ENCODE data around the gene CD300C.
"Not testable (repeated sequence)": the region's sequence is repeated elsewhere in the genome, so short reads cannot be mapped to it uniquely, and the experiment has no call there.

Gene CD300C

DNA sequence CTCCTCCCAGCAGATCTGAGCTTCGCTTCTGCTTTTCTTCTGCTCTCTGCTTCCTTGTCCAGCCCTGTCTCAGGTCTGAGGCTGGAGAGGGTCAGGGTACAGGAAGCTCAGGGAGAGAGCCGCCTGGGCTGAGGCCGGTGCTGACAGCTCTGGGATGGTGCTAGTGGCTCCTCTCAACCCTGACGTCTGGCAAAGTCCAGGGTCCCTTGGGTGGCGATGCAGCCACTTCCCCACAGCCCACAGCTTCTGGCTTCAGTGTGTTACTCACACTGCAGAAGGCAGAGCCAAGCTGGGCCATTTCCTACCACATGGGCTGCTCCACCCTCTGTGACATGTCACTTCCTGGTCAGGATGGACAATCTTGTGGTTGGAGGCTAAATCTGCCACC, at the start of gene CD300C:
Gene CD300C, minus strand, starts transcription at position 273 of the 388 bp plus-strand sequence. CDS start 333 bp downstream, outside the sequence.
- in situ Hi-C loops (cut with MboI; ENCODE audit: low sequenced_read_pairs), result no loop called here
- DNase-seq (ENCODE audit: low spot score in 2 of 2), result no peak
- no peaks in the 10 kb centered on the region for H3K36me3 ChIP-seq (replicated peaks)
- no peaks in the 10 kb centered on the region for H3K4me1 ChIP-seq
- H3K4me3 ChIP-seq, result no peak within 1 kb of the TSS
- peaks cover 5% of the 10 kb centered on the region; the same call in 1 of the 2 replicates for H3K27me3 ChIP-seq (ENCODE audit: low read depth)
- no peaks in the 10 kb centered on the region for H3K9me3 ChIP-seq

DNA sequence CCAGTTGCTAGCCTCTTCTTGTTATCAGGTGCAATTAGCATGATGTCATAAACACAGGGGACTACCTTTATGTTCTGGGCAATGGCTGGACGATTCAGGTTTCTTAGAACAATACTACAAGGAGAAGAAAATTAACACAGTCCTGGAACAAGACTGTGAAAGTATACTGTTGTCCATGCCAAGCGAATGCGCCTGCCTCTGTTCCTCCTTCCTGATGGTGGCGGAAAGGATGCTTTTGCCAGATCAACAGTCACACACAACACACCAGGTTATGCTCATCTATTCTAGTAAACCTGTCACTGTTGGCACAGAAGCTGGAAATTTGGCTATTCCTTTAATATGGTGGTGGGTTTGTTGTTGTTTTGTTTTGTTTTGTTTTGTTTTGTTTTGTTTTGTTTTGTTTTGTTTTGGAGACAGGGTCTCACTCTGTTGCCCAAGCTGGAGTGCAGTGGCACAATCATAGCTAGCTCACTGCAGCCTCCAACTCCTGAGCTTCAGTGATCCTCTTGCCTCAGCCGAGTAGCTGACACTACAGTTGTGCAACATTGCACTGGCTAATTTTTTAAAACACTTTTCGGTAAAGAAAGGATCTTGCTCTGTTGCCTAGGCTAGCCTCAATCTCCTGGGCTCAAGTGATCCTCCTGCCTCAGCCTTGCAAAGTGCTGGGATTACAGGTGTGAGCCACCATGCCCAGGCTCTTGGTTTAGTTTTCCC, 49.3 kb upstream of the CD300C start:
- Histone ChIP-seq H3K36me3 (replicated peaks) (no peaks in the 10 kb centered on the region), H3K9me3 (no peaks in the 10 kb centered on the region), H3K4me3 (no peak overlapping the region), H3K4me1 (no peaks in the 10 kb centered on the region), H3K27me3 (ENCODE audit: low read depth) (0 out of 2 replicates have a peak, but pooled peaks cover 3% of the 10 kb centered on the region)
- in situ Hi-C loops (cut with MboI; ENCODE audit: low sequenced_read_pairs), result no loop called here
- no peak for DNase-seq (ENCODE audit: low spot score in 2 of 2)

DNA sequence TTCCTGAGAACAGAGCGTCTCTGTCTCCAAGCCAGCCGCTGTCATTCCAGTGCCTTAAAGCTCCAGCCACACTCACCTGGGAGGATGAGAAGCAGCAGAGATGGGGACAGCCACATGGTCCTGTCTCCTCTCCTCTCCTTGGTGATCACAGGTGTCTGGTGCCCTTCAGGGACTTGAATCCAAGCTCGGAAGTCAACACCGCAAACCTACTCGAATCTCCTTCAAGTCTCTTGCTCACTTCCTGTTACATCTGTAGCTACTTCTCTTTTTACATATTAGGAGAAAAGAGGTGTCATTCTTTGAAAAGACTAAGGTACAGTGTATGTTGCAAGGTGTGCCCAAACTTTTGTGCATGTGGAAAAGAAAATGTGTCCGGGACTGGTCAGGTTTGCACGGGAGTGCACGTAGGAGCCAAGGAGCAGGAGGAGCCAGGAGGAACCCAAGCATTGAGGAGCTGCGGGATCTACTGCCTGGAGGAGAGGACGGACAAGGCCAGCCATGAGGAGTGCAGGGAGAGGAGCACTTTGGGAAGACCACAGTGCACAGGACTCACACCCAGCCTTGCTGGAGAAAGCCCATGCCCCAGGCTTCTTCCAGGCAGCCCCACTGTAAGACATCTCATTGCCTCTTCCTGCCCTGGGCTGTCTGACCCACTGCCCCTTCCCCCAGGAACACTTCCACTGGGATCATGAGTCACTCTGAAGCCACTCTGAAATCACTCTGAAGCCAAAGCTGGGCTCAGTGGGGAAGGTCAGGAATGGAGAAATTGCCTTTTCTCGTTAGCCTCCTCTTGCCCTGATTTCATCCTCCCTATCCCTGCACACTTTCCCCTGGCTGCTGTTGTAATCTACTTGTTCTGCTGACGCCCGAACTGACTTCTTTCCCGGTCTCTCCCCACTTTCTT, 46.4 kb upstream of the CD300C start, which contains the start of gene CD300LD:
Gene CD300LD, minus strand, starts transcription at position 197 of the 904 bp plus-strand sequence. Its CDS starts 81 bp downstream, at position 116.
- Histone ChIP-seq H3K27me3 (ENCODE audit: low read depth) (0 out of 2 replicates have a peak, but pooled peaks cover 3% of the 10 kb centered on the region), H3K4me3 (no peak within 1 kb of the TSS), H3K4me1 (no peaks in the 10 kb centered on the region), H3K9me3 (no peaks in the 10 kb centered on the region), H3K36me3 (replicated peaks) (no peaks in the 10 kb centered on the region)
- in situ Hi-C loops (cut with MboI; ENCODE audit: low sequenced_read_pairs), result no loop called here
- no peak for DNase-seq (ENCODE audit: low spot score in 2 of 2)

DNA sequence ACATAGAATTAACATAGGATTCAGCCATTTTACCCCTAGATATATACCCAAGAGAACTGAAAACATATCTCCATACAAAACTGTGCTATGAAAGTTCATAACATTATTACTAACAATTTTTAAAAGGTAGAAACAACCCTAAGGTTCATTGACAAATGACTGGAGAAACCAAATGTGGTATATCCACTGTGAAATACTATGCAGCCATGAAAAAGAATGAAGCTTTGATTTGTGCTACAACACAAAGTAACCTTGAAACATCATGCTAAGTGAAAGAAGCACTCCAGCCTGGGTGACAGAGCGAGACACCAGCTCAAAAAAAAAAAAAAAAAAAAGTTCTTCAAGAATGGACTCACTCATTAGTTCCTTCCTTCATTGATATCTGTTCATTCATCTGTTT, 45.6 kb upstream of the CD300C start:
- Histone ChIP-seq H3K4me1 (no peaks in the 10 kb centered on the region), H3K36me3 (replicated peaks) (no peaks in the 10 kb centered on the region), H3K9me3 (no peaks in the 10 kb centered on the region), H3K4me3 (no peak overlapping the region), H3K27me3 (ENCODE audit: low read depth) (0 out of 2 replicates have a peak, but pooled peaks cover 3% of the 10 kb centered on the region)
- no peak for DNase-seq (ENCODE audit: low spot score in 2 of 2)
- in situ Hi-C loops (cut with MboI; ENCODE audit: low sequenced_read_pairs), result no loop called here

DNA sequence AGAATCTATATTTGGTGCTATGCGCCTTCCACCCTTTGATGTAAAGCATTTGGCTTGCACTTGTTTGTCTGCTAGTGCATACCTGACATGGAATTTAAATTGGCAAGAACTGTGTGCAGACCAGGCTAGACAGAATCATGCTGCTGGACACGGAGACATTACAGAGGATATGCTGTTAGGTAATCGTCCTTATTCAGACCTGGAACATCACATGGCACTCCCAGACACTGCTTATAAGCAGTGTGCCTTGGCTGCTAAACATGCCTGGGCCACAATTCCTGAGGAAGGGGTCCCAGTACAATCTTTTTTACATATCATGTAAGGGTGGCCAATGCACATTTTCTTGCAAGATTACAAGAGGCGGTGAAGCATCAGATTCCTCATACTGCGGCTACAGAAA, 39.8 kb upstream of the CD300C start:
- H3K27me3 ChIP-seq (ENCODE audit: low read depth), result no peaks in the 10 kb centered on the region
- in situ Hi-C loops (cut with MboI; ENCODE audit: low sequenced_read_pairs), result no loop called here
- H3K4me3 ChIP-seq, result no peak overlapping the region
- H3K4me1 ChIP-seq, result no peaks in the 10 kb centered on the region
- H3K36me3 ChIP-seq (replicated peaks), result no peaks in the 10 kb centered on the region
- no peak for DNase-seq (ENCODE audit: low spot score in 2 of 2)
- H3K9me3 ChIP-seq, result no peaks in the 10 kb centered on the region

DNA sequence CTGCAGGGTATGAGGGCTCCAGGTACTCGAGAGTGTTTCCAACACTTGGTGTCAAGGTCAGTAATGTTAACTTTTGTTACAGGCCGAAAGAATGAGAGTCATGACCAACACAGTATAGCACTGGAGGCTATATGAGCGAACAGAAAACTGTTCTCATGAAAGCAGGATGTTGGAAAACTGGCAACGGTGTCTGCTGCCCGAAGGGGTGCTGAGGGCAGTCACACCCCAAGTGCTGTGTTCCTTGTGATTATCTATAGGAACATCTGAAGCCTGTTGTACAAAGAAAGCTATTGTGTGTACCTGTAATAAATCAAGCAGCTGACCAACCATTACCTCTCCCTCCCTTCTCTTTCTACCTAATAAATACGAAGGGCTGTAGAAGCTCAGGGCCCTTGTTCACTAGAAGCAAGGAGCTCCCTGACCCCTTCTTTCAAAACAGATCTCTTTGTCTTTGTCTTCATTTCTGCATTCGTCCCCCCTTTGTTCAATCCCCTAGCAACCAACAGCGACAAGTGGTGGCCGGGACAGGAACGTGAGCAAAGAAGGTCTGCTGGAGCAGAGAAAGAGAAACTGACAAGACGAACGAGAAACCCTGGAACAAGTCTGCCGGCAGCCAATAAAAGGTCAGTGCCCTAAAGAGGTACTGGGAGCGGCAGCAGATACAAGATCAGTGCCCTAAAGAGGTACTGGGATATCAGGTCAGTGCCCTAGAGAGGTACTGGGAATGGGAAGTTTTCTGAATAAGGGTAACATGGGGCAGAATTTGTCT, 38.6 kb upstream of the CD300C start:
- no peak for DNase-seq (ENCODE audit: low spot score in 2 of 2)
- Histone ChIP-seq H3K36me3 (replicated peaks) (no peaks in the 10 kb centered on the region), H3K9me3 (no peaks in the 10 kb centered on the region), H3K4me3 (no peak overlapping the region), H3K27me3 (ENCODE audit: low read depth) (no peaks in the 10 kb centered on the region), H3K4me1 (no peaks in the 10 kb centered on the region)
- in situ Hi-C loops (cut with MboI; ENCODE audit: low sequenced_read_pairs), result no loop called here

DNA sequence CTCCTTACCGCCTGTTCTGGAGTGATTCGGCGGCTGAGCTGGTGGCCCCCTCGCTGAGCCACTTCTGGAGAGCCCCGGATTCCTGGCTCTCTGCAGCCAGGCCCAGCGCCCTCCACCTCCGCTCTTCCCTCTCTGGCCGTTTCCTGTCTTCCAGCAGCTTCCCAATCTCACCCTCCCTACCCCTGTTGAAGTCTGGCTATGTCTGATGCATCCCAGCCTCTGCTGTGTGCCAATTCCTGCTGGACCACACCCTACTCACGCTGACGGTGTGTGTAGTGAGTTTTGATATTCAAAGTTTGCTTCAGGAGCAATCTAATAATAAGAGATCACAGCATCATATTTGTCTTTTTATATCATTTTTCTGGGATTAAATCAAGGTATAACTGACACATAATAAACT, 36.7 kb upstream of the CD300C start:
- in situ Hi-C loops (cut with MboI; ENCODE audit: low sequenced_read_pairs), result no loop called here
- Histone ChIP-seq H3K27me3 (ENCODE audit: low read depth) (no peaks in the 10 kb centered on the region), H3K4me3 (no peak overlapping the region), H3K36me3 (replicated peaks) (no peaks in the 10 kb centered on the region), H3K4me1 (no peaks in the 10 kb centered on the region), H3K9me3 (no peaks in the 10 kb centered on the region)
- no peak for DNase-seq (ENCODE audit: low spot score in 2 of 2)

DNA sequence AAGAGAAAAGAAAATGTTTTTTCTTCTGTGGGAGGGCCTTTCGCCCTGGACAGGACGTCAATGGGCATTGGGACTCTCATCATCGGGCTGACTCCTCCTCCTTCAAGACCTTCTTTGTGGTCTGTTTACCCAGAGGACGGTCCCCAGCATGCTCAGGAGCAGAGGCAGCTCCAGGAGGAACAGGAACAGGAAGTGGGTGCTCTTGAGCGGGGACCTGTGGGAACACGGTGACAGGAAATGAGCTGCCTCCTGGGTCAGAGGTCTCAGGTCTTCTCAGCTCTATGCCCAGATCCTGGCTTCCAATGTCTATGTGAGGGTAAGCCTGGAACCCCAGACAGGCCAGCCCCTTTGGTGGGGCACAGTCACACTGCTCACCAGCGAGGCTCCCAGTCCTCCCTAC, 34.0 kb upstream of the CD300C start:
- no peaks in the 10 kb centered on the region for H3K4me1 ChIP-seq
- no peak overlapping the region for H3K4me3 ChIP-seq
- H3K27me3 ChIP-seq (ENCODE audit: low read depth), result peaks cover 3% of the 10 kb centered on the region
- in situ Hi-C loops (cut with MboI; ENCODE audit: low sequenced_read_pairs), result no loop called here
- H3K9me3 ChIP-seq, result no peaks in the 10 kb centered on the region
- no peaks in the 10 kb centered on the region for H3K36me3 ChIP-seq (replicated peaks)
- DNase-seq (ENCODE audit: low spot score in 2 of 2), result no peak

DNA sequence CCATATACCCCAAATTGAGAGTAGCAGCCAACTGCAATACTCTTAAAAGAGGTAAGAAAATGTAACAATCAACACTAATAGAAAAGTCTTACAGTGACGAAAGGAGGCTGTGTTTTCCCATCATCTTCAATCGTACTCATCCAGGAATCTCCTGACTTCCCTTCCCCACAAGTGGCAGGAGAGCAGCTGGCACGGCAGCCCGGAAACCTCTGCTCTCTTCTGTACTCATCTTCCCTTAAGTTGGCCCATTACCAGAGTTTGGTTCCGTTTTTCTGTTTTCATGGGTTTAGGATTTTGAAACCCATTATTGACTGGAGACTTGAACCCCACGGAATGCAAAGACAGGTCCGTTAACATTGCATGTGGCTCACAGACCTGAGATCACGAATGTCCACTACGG, 33.1 kb upstream of the CD300C start:
- Histone ChIP-seq H3K4me1 (no peaks in the 10 kb centered on the region), H3K9me3 (no peaks in the 10 kb centered on the region)
- in situ Hi-C loops (cut with MboI; ENCODE audit: low sequenced_read_pairs), result no loop called here

DNA sequence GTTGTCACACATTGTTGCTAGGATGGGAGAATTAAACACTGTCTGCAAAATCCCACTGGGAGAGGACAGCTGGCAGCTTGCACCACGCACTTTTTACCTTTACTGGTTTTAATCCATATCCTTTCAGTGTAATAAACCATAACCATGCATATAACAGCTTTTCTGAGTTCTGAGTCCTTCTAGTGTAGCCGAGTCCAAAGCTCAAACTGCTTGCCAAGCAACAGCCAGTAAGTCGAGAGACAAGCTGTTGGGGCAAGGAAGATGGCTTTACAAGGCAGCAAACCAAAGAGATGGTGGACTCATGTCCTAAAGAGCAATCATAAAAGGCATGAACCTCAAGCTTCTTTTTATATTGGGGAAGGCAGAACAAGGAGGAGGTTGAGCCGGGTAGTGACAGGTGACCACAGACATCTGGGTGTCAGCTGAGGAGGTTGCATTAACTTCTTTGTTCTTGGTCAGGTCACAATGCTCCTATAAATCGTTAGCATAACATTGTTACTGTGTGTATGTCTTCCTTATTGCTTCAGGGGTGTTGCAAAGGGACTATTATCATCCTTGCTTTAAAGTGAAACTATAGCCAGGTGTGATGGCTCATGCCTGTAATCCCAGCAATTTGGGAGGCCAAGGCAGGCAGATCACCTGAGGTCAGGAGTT, 28.7 kb upstream of the CD300C start:
- Histone ChIP-seq H3K4me1 (no peaks in the 10 kb centered on the region), H3K27me3 (ENCODE audit: low read depth) (peaks cover 15% of the 10 kb centered on the region), H3K9me3 (no peaks in the 10 kb centered on the region), H3K4me3 (no peak overlapping the region), H3K36me3 (replicated peaks) (no peaks in the 10 kb centered on the region)
- no peak for DNase-seq (ENCODE audit: low spot score in 2 of 2)
- in situ Hi-C loops (cut with MboI; ENCODE audit: low sequenced_read_pairs), result no loop called here

More for the DNA sequence above, 33.1 kb upstream of the CD300C start:
- Histone ChIP-seq H3K36me3 (replicated peaks) (no peaks in the 10 kb centered on the region), H3K4me3 (no peak overlapping the region), H3K27me3 (ENCODE audit: low read depth) (peaks cover 3% of the 10 kb centered on the region)
- DNase-seq (ENCODE audit: low spot score in 2 of 2), result no peak

DNA sequence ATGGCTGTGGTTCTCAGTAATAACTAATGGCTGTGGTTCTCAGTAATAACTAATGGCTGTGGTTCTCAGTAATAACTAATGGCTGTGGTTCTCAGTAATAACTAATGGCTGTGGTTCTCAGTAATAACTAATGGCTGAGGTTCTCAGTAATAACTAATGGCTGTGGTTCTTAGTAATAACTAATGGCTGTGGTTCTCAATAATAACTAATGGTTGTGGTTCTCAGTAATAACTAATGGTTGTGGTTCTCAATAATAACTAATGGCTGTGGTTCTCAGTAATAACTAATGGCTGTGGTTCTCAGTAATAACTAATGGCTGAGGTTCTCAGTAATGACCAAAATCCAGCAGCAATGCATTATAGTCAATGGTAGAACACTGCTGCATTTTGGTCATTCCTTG, 27.7 kb upstream of the CD300C start:
- peaks cover 18% of the 10 kb centered on the region for H3K27me3 ChIP-seq (ENCODE audit: low read depth)
- H3K4me1 ChIP-seq; H3K4me3 ChIP-seq; H3K36me3 ChIP-seq (replicated peaks); DNase-seq (ENCODE audit: low spot score in 2 of 2); H3K9me3 ChIP-seq; in situ Hi-C loops (cut with MboI; ENCODE audit: low sequenced_read_pairs): not testable (repeated sequence)

DNA sequence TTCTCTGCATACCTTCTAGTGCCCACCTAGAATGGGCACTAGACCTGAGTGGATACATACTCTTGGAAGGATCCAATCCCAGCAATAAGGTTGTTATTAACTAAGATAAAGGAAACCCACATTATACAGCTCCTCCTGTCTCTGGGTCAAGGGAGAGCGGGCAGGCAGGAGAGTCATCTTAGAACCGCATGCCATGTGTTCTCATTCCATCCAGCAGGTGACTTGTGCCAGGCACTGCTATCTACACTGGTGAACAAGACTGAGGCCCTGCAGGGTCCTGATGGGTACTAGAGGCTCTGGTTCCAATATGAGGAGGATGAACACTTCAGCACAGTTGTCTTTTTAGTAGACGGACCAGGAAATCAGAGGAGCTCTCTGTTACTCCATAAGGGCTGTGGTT, 27.3 kb upstream of the CD300C start:
- no peaks in the 10 kb centered on the region for H3K9me3 ChIP-seq
- H3K4me3 ChIP-seq, result no peak overlapping the region
- DNase-seq (ENCODE audit: low spot score in 2 of 2), result no peak
- H3K27me3 ChIP-seq (ENCODE audit: low read depth), result peaks cover 18% of the 10 kb centered on the region
- in situ Hi-C loops (cut with MboI; ENCODE audit: low sequenced_read_pairs), result no loop called here
- no peaks in the 10 kb centered on the region for H3K4me1 ChIP-seq
- no peaks in the 10 kb centered on the region for H3K36me3 ChIP-seq (replicated peaks)

DNA sequence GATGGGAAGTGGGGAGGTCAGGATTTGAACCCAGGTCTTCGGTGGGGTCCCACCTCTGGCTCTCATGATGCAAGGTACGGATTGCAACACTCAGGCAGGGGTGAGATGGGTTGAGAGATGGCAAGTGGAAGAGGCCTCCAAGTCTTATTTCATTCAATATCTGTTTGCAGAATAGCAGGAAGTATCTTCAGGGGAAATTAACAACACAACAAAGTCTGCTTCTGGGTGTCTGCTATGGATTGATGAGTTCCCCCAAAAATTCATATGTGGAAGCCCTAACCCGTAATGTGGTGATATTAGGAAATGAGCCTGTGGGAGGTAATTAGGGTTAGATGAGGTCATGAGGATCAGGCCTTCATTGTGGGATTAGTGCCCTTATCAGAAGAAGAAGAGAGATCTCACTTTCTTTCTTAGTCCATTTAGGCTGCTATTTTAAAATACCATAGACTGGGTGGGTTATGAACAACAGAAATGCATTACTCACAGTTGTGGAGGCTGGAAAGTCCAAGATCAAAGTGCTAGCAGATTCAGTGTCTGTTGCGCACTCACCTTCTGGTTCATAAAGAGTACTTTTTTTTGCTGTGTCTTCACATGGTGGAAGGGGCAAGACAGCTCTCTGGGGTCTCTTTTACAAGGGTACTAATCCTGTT, 25.8 kb upstream of the CD300C start:
- no peaks in the 10 kb centered on the region for H3K4me1 ChIP-seq
- in situ Hi-C loops (cut with MboI; ENCODE audit: low sequenced_read_pairs), result no loop called here
- no peak for DNase-seq (ENCODE audit: low spot score in 2 of 2)
- peaks cover 18% of the 10 kb centered on the region for H3K27me3 ChIP-seq (ENCODE audit: low read depth)
- no peak overlapping the region for H3K4me3 ChIP-seq
- no peaks in the 10 kb centered on the region for H3K36me3 ChIP-seq (replicated peaks)
- no peaks in the 10 kb centered on the region for H3K9me3 ChIP-seq

Data from HAP-1 (cell line).